Measurements from ENCODE around the gene DISP2.

GRCh38 chr15:40346579-40347558 lies 11.2 kb upstream of the DISP2 start:
- TF ChIP-seq CTCF (conservative IDR thresholded peaks at IDR 0.05; ENCODE audit: low read depth, low read length), result no peak
- no peak for TF ChIP-seq EZH2 (IDR thresholded peaks at IDR 0.05; ENCODE audit: low read length, unreplicated experiment)
